SK-N-SH treated with all-trans-retinoic acid at 6 μM for 48 hours (cell line): ENCODE measurements around the gene CSTB.

ENCODE experiments used
- ATAC-seq: fragments of 200-7000 bp; cut with Tn5 transposase; 3 replicates; pipeline ENCODE4 v1.9.1; 2020; ENCODE audit warnings: mild to moderate bottlenecking, moderate library complexity
- BACH2 ChIP-seq: fragments of 250-450 bp; sonication (Bioruptor Pico); IDR thresholded peaks from 2 replicates; pipeline ENCODE4 v1.9.0; 2021; ENCODE audit warnings: mild to moderate bottlenecking, borderline replicate concordance
- CSDC2 ChIP-seq: fragments of 250-450 bp; sonication (Bioruptor Pico); IDR thresholded peaks from 2 replicates; pipeline ENCODE4 v1.5.0; 2020; ENCODE audit warnings: mild to moderate bottlenecking, moderate library complexity
- ESRRG ChIP-seq: fragments of 250-450 bp; sonication (Bioruptor Pico); IDR thresholded peaks from 2 replicates; pipeline ENCODE4 v1.6.1; 2021; ENCODE audit warnings: mild to moderate bottlenecking
- GLIS3 ChIP-seq: fragments of 250-450 bp; sonication (Bioruptor Pico); IDR thresholded peaks from 2 replicates; pipeline ENCODE4 v1.5.0; 2020; ENCODE audit warnings: mild to moderate bottlenecking, moderate library complexity
- ISL1 ChIP-seq: fragments of 250-450 bp; sonication (Bioruptor Pico); IDR thresholded peaks from 2 replicates; pipeline ENCODE4 v2.1.2; 2022; ENCODE audit warnings: mild to moderate bottlenecking, moderate library complexity
- OSR1 ChIP-seq: fragments of 250-450 bp; sonication (Bioruptor Pico); IDR thresholded peaks from 2 replicates; pipeline ENCODE4 v1.8.0; 2022; ENCODE audit warnings: moderate library complexity, mild to moderate bottlenecking, inconsistent platforms
- PATZ1 ChIP-seq: fragments of 250-450 bp; sonication (Bioruptor Pico); IDR thresholded peaks from 2 replicates; pipeline ENCODE4 v1.8.0; 2020; ENCODE audit warnings: mild to moderate bottlenecking, moderate library complexity, borderline replicate concordance
- POU6F1 ChIP-seq: fragments of 250-450 bp; sonication (Bioruptor Pico); IDR thresholded peaks from 2 replicates; pipeline ENCODE4 v1.8.0; 2021; ENCODE audit warnings: low read depth, mild to moderate bottlenecking, moderate library complexity, borderline replicate concordance
- PPARA ChIP-seq: fragments of 250-450 bp; sonication (Bioruptor Pico); IDR thresholded peaks from 2 replicates; pipeline ENCODE4 v1.5.0; 2020; ENCODE audit warnings: mild to moderate bottlenecking, borderline replicate concordance
- RARB ChIP-seq: fragments of 250-450 bp; sonication (Bioruptor Pico); IDR thresholded peaks from 2 replicates; pipeline ENCODE4 v1.8.0; 2021; ENCODE audit warnings: mild to moderate bottlenecking, moderate library complexity
- TOX ChIP-seq: fragments of 250-450 bp; sonication (Bioruptor Pico); IDR thresholded peaks from 2 replicates; pipeline ENCODE4 v1.8.0; 2021; ENCODE audit warnings: mild to moderate bottlenecking, moderate library complexity, borderline replicate concordance
- ZC3H10 ChIP-seq: fragments of 250-450 bp; sonication (Bioruptor Pico); IDR thresholded peaks from 2 replicates; pipeline ENCODE4 v1.5.1; 2021; ENCODE audit warnings: mild to moderate bottlenecking, moderate library complexity
- ZFP30 ChIP-seq: fragments of 450-650 bp; formaldehyde crosslinking; IDR thresholded peaks from 2 replicates; pipeline ENCODE4 v1.5.0; 2022; ENCODE audit warnings: mild to moderate bottlenecking, moderate library complexity
- ZNF565 ChIP-seq: fragments of 450-650 bp; formaldehyde crosslinking; conservative IDR thresholded peaks from 2 replicates; pipeline ENCODE4 v1.5.0; 2020; ENCODE audit warnings: low read depth, mild to moderate bottlenecking, moderate library complexity
- TF ChIP-seq, protein P1 (sequence below): fragments of 250-450 bp; sonication (Bioruptor Pico); IDR thresholded peaks from 2 replicates; pipeline ENCODE4 v1.5.1; 2020; ENCODE audit warnings: low read depth, mild to moderate bottlenecking, moderate library complexity
- TF ChIP-seq, protein P2 (sequence below): fragments of 250-450 bp; sonication (Bioruptor Pico); IDR thresholded peaks from 2 replicates; pipeline ENCODE4 v1.5.1; 2021; ENCODE audit warnings: mild to moderate bottlenecking, moderate library complexity
- TF ChIP-seq, protein P3 (sequence below): fragments of 250-450 bp; sonication (Bioruptor Pico); IDR thresholded peaks from 2 replicates; pipeline ENCODE4 v1.5.0; 2020; ENCODE audit warnings: mild to moderate bottlenecking, moderate library complexity

CSTB gene, protein sequence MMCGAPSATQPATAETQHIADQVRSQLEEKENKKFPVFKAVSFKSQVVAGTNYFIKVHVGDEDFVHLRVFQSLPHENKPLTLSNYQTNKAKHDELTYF

DNA sequence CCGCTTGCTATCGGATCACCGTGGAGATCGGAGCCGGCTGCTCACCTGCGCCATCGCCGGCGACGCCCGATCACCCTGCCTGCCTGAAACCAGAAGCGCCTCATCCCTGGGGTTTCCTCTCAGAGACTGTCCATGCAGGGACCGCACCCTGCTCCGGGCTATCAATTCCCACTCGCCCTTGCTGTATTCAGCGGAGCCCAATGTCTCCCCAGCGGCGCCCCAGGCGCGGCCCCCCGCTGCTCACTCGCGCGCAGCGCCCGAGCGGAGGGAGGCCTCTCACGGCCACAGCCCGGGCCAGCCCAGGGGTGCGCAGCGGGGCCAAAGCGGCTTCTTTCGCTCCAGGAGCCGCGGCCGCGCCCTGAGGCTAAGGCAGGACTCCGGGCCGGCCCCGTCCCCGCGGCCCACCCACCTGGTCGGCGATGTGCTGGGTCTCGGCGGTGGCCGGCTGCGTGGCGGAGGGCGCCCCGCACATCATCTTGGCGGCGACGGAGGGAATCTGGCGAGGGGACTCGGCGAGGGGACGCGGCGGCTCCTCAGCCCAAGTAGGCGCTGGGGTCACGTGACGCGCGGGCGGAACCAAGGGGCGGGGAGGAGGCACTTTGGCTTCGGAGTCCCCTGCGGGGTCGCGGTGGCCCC, at the start of gene CSTB:
Gene CSTB, minus strand, starts transcription at position 514 of the 636 bp plus-strand sequence. Its CDS starts 39 bp downstream, at position 475.
- TF ChIP-seq PPARA (CRISPR knock-in tag): no peak
- TF ChIP-seq TOX: no peak
- TF ChIP-seq OSR1 (CRISPR knock-in tag): no peak
- TF ChIP-seq ESRRG: no peak
- no peak for TF ChIP-seq POU6F1 (CRISPR knock-in tag)
- no peak for TF ChIP-seq GLIS3
- TF ChIP-seq, protein P1, sequence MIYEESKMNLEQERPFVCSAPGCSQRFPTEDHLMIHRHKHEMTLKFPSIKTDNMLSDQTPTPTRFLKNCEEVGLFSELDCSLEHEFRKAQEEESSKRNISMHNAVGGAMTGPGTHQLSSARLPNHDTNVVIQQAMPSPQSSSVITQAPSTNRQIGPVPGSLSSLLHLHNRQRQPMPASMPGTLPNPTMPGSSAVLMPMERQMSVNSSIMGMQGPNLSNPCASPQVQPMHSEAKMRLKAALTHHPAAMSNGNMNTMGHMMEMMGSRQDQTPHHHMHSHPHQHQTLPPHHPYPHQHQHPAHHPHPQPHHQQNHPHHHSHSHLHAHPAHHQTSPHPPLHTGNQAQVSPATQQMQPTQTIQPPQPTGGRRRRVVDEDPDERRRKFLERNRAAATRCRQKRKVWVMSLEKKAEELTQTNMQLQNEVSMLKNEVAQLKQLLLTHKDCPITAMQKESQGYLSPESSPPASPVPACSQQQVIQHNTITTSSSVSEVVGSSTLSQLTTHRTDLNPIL (CRISPR knock-in tag): no peak
- no peak for TF ChIP-seq ZC3H10 (CRISPR knock-in tag)
- TF ChIP-seq BACH2 (CRISPR knock-in tag): no peak
- TF ChIP-seq, protein P2, sequence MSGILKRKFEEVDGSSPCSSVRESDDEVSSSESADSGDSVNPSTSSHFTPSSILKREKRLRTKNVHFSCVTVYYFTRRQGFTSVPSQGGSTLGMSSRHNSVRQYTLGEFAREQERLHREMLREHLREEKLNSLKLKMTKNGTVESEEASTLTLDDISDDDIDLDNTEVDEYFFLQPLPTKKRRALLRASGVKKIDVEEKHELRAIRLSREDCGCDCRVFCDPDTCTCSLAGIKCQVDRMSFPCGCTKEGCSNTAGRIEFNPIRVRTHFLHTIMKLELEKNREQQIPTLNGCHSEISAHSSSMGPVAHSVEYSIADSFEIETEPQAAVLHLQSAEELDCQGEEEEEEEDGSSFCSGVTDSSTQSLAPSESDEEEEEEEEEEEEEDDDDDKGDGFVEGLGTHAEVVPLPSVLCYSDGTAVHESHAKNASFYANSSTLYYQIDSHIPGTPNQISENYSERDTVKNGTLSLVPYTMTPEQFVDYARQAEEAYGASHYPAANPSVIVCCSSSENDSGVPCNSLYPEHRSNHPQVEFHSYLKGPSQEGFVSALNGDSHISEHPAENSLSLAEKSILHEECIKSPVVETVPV (CRISPR knock-in tag): no peak
- TF ChIP-seq ISL1 (CRISPR knock-in tag): no peak
- TF ChIP-seq, all 23 proteins: peak for 0
- ATAC-seq: peak; percentile 86

- no peak for ATAC-seq
- TF ChIP-seq, protein P3, sequence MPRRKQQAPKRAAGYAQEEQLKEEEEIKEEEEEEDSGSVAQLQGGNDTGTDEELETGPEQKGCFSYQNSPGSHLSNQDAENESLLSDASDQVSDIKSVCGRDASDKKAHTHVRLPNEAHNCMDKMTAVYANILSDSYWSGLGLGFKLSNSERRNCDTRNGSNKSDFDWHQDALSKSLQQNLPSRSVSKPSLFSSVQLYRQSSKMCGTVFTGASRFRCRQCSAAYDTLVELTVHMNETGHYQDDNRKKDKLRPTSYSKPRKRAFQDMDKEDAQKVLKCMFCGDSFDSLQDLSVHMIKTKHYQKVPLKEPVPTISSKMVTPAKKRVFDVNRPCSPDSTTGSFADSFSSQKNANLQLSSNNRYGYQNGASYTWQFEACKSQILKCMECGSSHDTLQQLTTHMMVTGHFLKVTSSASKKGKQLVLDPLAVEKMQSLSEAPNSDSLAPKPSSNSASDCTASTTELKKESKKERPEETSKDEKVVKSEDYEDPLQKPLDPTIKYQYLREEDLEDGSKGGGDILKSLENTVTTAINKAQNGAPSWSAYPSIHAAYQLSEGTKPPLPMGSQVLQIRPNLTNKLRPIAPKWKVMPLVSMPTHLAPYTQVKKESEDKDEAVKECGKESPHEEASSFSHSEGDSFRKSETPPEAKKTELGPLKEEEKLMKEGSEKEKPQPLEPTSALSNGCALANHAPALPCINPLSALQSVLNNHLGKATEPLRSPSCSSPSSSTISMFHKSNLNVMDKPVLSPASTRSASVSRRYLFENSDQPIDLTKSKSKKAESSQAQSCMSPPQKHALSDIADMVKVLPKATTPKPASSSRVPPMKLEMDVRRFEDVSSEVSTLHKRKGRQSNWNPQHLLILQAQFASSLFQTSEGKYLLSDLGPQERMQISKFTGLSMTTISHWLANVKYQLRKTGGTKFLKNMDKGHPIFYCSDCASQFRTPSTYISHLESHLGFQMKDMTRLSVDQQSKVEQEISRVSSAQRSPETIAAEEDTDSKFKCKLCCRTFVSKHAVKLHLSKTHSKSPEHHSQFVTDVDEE: no peak
- TF ChIP-seq ESRRG: no peak
- TF ChIP-seq RARB: no peak
- no peak for TF ChIP-seq ZFP30
- no peak for TF ChIP-seq CSDC2 (CRISPR knock-in tag)
- no peak for TF ChIP-seq GLIS3
- no peak for TF ChIP-seq ZNF565 (CRISPR knock-in tag)
- no peak for TF ChIP-seq BACH2 (CRISPR knock-in tag)
- no peak for TF ChIP-seq ZC3H10 (CRISPR knock-in tag)
- TF ChIP-seq, protein P1 (CRISPR knock-in tag): no peak
- TF ChIP-seq ISL1 (CRISPR knock-in tag): no peak
- no peak for TF ChIP-seq PATZ1
- no peak for TF ChIP-seq POU6F1 (CRISPR knock-in tag)
- no peak for TF ChIP-seq PPARA (CRISPR knock-in tag)
- TF ChIP-seq OSR1 (CRISPR knock-in tag): no peak
- no peak for TF ChIP-seq TOX
Observed at GRCh38 chr21:43825242-43825935, 49.3 kb upstream of the CSTB start.
